HL-60/S4 treated with retinoic acid at 250 ng/mL for 4 days and 3 days (cell line): ENCODE data around the gene DENND4A.
"Not testable (repeated sequence)": the region's sequence is repeated elsewhere in the genome, so short reads cannot be mapped to it uniquely, and the experiment has no call there.

Experiments
- in situ Hi-C: fragments of 300-500 bp; cut with MboI; formaldehyde crosslinking; loops from 2 replicates; pipeline ENCODE4 v1.7.0; 2022; ENCODE audit warnings: low sequenced_read_pairs

DENND4A gene

DNA sequence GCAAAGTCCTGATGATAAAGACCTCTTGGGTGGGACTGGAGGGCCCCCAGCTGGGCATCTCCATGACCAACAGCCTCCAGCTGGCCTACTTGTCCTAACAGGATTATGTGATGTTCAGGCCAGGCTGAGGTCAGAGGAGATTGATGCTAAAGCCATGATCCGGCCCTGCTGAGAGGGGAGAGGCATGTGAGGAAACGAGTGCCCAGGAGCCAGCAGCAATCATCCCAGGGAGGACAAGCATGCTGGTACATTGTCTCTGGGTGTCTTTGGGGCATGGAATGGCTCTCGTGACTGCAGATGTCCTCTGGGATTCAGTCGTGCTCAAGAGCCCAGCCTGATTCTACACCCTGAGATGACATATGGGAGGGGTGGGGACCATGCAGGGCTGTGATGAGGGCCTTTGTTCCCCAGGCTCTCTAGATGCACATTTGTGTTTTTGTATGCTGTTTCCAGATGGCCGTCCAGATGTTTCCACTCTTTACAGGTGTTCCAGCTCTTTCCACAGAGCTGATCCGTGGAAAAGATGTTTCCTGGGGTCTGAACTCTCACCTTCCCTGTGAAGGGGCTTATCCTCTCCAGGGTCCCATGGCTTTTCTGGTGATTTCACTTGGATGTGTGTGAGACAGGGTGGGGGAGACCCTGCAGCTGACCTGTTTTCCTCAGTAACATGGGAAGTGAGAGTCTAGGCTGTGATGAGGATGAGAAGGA, 150.2 kb downstream of the DENND4A start:
- in situ Hi-C loops = loop anchor here (25.0 kb wide), 1 partner anchor 445 kb away; no protein-coding TSS in a partner anchor

DNA sequence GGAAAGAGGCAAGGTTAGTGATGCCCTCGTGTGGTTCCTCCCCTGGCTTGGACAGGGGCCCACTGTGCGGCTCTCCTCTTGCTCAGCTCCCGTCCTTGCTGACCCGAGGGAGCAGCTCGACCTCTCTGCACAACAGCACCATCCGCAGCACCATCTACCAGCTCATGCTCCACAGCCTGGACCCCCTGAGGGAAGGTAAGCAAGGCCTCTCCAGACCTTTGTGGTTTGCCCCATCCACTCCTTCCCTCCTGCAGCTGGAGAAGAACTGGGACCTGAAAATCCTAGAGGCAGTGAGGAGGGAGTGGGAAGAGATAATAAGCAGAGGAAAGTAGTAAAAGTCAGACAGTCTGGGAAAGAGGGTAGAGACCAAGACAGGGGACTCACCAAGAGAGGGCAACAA, 152.6 kb downstream of the DENND4A start:
- in situ Hi-C loops = loop anchor here (25.0 kb wide), 1 partner anchor 448 kb away; no protein-coding TSS in a partner anchor

DNA sequence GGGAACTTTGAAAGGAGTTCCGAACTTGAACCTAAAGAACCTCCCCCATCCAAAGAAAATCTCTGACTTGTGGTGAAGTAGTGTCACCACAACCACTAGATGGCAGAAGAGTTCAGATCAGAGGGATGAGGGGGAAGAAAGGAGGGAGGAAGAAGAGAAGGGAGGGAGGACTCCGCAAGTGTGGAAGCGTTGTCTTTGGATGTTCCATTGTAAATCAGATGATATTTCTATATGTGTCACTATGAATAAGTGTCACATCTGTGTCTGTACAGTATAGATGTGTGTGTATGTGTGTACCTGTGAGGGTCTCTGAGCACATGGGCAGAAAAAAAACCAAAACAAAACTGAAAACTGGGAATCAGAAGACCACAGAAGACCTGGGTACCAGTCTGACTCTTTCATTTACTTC, 153.4 kb downstream of the DENND4A start:
- in situ Hi-C loops = loop anchor here (25.0 kb wide), 1 partner anchor 449 kb away; no protein-coding TSS in a partner anchor

DNA sequence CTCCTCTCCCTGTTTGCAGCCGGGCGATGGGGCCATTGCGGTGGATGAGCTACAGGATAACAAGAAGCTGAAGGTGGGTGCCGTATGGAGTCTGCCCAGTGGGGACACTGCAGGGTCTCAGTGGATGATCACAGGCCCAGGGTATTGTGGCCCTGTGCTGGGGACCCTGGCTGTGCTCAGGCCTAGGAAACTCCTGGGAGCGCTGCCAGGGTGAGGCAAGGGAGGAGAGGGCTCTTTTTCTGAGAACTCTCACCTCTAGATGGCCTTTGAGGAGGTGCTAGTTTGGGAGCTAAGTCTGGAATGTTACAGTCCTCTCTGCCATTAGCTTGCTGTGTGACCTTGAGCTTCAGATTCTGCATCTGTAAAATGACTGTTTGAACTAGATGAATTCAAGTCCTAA, 154.0 kb downstream of the DENND4A start:
- in situ Hi-C loops = loop anchor here (25.0 kb wide), 1 partner anchor 449 kb away; no protein-coding TSS in a partner anchor

DNA sequence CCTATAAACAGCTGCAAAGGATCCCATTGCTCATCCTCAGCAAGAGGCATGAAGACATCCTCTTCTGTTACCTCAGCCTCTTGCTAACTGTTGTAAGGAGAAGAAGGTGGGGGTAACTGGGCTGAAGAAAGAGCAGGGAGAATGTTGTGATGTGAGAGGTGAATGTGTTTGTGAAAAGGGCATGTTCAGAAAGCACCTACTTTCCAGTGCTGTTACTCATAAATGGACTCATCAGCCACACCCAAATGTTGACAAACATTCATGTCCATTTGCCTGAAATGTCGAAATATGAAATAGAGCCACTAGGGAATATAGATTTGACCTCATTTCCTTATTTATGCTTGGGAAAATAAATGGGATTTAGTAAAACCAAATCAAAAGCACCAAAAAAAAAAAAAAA, 157.7 kb downstream of the DENND4A start:
- in situ Hi-C loops = loop anchor here (25.0 kb wide), 1 partner anchor 453 kb away; no protein-coding TSS in a partner anchor

DNA sequence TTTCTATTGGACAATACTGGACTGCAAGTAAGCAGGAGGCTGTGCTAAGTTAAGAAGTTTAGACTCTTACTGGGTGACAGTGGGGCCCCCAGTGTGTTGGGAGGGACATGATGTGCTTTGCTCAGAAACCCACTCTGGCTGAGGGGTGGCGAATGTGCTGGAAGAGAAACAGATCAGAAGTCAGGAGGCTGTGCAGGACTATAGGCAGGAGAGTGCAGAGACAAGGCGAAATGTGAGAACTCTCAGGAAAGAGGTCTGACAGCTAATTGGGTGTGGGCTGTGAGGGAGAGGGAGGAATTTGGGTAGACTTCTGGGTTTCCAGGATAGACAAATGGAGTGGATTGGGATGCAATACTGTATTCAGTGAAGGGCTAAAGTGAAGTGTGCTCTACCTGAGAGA, 158.3 kb downstream of the DENND4A start:
- in situ Hi-C loops = loop anchor here (25.0 kb wide), 1 partner anchor 454 kb away; no protein-coding TSS in a partner anchor

DNA sequence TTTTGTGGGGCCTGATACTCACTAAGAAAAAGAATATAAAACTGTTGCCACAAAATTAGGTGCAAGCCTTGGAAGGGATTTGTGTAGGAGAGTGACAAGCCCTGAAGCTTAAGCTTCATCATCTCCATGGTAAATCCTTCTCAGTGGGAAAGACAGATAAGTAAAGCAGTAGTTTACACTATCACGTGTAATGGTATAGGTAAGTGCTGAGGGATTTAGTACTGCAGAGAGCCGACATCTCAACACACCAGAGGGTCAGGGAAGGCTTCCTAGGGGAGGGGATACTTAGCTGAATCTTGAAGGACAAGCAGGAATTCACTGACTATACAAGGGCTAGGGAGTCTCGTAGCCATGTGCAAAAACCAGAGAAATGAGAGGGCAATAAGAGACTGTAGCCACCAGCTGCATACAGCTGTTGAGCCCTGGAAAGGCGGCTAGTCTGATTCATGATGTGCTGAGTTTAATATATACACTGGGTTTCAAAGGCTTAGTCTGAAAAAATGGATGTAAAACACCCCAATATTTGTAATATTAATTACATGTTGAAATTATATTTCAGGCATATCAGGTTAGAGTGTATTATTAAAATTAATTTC, 159.2 kb downstream of the DENND4A start:
- in situ Hi-C loops = loop anchor here (25.0 kb wide), 1 partner anchor 454 kb away; no protein-coding TSS in a partner anchor

DNA sequence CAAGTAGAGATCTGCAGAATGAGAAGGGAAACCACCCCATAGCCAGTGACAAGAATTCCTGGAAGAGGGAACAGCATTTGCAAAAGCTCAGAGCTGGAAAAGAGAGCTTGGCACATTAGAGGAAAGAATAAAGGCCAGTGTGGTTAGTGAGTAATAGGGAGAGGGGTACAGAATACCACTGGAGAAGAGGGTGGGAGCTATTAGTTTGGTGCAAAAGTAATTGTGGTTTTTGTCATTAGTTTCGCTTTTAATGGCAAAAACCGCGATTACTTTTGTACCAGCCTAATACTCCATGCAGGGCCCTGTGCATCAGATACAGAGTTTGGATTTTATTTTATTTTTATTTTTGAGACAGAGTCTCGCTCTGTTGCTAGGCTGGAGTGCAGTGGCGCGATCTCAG, 160.6 kb downstream of the DENND4A start:
- in situ Hi-C loops = loop anchor here (25.0 kb wide), 1 partner anchor 456 kb away; no protein-coding TSS in a partner anchor

DNA sequence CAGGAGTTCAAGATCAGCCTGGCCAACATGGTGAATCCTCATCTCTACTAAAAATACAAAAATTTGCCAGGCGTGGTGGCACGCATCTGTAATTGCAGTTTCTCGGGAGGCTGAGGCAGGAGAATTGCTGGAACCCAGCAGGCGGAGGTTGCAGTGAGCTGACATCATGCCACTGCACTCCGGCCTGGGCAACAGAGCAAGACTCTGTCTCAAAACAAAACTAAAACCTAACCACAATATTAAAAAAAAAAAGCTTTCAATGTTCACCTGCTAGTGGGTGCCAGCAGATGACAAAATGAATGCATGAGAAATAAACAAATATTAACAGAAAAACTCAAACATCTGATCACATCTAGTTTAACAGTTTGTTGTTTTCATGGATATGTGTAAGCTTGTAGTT, 161.3 kb downstream of the DENND4A start:
- in situ Hi-C loops = loop anchor here (25.0 kb wide), 1 partner anchor 457 kb away; no protein-coding TSS in a partner anchor

DNA sequence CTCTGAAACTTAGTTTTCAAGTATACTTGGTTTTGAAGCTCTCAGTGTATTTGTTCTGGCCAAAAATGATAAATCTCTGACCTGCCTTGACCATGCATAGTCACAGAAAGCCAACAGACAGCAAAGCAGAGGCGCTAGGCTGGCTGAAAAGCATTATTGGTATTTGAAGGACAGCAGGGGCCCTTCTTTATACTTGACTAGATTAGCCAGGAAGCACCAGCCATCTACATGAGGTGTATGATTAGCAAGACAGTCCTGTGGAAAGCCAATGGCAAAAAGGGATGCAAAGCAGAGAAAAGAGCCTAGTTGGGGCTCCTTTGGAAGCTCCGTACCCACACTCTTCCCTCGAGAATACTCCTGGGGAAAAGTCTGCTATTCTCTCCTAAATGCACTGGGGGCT, 162.5 kb downstream of the DENND4A start:
- in situ Hi-C loops = loop anchor here (25.0 kb wide), 1 partner anchor 458 kb away; no protein-coding TSS in a partner anchor

DNA sequence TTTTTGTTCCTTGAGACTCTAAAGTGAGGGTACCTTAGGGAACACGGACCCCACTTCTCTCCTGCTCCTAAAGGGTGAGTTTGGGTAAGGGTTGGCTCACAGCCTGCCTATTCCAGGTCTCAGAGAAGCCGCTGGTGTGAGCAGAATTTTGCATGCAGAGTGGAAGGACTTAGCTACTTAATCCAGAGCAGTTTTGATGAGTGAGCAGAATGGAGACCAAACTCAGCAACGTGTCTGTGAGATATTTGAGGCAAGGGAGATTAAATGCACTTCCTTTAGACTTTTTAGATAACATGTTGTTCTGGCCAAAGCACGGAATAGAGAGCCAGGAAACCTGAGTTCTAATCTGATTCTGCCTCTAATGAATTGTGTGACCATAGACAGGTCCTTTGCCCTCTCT, 165.2 kb downstream of the DENND4A start:
- in situ Hi-C loops = loop anchor here (25.0 kb wide), 1 partner anchor 460 kb away; no protein-coding TSS in a partner anchor

DNA sequence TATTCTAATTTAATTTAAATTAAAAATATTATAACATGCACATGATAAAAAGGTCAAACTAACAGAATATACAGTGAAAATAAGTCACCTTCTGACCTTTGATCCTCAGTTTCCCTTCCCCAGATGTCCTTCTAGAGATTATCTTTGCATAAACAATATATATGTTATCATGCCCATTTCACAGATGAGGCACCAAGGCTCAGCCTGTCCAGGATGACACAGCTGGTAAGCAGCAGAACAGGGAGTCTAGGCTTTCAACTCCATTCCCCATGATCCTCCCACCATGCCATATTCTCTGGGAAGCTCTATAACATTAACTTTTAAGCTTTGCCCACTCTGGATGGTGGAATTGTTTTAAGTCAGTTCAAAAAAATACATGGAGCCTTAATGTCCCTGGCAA, 169.0 kb downstream of the DENND4A start:
- in situ Hi-C loops = no loop called here

DNA sequence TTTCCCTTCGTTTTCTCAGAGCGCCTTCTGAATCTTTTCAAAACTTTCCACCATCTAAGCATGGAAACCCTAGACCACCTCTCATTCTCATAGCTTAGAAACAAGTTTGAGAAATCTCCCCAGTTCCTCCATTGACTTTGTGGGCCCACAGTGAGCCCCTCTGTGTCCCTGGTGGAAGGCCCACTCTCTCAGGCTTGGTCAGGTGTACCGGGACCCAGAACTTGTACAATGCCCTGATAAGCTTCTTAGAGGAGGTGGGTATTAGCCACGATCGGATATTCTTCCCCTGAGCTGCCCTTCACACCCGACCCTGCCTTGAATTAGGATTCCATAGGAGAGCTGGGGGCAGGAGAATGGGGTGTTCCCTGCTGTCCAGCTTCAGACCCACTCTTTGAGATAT, 170.5 kb downstream of the DENND4A start, which contains the start of gene SLC24A1:
TSS of gene SLC24A1 (plus strand) at position 301 of the 400 bp plus-strand sequence. CDS start 2,143 bp downstream, outside the sequence.
- in situ Hi-C loops = no loop called here

DNA sequence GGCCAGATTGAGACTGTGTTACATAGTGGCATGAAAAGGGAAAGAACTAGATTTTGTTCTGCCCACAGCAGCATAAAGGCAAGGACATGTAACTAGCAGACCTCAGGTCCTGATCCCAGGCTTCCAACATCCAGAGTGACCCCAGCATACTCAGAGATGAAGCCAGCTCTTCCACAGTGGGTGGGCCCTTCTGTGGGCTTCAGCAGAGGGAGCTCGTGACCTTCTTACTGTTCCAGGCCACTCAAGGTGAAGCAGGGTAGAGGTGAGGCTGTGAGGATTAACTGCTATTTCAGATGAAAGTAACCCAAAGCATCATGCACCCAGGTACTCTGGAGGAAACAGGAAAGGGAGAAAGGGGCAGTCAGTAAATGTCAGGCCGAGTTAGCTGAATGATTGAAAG, 171.3 kb downstream of the DENND4A start:
- in situ Hi-C loops = no loop called here

DNA sequence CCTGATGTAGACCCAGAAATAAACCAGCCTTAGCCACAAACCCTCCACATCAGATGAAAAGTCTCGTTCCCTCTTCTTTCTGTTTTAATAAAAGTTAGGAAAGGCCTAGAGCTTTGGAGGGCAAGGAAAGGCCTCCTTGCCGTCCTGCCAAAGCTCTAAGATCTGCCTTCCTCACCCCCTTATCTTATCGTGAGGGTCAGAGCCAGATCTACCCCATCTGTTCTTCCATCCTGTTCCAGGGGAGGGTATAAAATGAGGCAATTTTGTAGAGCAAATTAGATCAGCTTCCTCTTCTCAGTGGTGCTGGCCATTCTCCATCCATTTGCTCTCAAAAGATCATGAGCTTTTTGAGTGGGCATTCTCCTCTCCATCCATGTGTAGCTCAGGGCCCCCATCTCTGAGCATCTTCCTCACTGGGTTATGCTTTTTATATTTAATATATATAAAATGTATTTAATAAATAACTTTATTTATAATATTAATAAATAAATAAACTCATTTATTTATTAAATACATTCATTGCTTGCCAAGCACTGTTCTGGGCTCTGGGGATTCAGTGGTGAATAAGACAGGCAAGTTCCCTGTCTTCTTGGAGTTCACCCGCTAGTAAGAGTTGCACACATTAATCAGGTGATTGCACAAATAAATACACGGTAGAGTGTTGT, 172.3 kb downstream of the DENND4A start:
- in situ Hi-C loops = no loop called here

DNA sequence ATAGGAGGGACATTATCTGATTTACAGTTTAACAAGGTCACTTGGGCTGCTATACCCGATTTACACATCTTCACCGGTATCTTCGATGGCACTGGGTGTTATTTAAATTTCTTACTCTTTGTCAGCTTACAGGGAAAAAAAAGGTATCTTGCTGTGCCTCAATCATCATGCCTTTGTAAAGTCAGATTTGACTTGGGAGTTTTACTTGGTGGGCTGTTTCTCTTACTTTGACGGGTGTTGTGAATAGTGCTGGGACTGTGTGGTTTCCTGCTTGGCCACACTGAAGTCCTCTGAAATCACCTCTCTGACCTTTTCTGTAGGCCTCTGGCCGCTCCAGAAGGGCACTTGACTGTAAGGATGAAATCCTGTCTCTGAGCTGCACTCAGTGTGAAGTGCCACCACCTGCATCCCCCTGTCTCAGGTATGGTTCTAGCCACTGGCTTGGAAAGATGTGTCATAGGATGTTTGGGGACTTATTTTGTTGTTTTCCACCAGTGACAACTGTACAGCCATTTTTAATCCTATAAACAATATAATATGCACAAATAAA, 173.5 kb downstream of the DENND4A start:
- in situ Hi-C loops = no loop called here

DNA sequence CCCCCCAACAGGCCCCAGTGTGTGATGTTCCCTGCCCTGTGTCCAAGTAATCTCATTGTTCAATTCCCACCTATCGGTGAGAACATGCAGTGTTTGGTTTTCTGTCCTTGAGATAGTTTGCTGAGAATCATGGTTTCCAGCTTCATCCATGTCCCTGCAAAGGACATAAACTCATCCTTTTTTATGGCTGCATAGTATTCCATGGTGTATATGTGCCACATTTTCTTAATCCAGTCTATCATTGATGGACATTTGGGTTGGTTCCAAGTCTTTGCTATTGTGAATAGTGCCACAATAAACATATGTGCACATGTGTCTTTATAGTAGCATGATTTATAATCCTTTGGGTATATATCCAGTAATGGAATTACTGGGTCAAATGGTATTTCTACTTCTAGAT, 176.2 kb downstream of the DENND4A start:
- in situ Hi-C loops = not testable (repeated sequence)

DNA sequence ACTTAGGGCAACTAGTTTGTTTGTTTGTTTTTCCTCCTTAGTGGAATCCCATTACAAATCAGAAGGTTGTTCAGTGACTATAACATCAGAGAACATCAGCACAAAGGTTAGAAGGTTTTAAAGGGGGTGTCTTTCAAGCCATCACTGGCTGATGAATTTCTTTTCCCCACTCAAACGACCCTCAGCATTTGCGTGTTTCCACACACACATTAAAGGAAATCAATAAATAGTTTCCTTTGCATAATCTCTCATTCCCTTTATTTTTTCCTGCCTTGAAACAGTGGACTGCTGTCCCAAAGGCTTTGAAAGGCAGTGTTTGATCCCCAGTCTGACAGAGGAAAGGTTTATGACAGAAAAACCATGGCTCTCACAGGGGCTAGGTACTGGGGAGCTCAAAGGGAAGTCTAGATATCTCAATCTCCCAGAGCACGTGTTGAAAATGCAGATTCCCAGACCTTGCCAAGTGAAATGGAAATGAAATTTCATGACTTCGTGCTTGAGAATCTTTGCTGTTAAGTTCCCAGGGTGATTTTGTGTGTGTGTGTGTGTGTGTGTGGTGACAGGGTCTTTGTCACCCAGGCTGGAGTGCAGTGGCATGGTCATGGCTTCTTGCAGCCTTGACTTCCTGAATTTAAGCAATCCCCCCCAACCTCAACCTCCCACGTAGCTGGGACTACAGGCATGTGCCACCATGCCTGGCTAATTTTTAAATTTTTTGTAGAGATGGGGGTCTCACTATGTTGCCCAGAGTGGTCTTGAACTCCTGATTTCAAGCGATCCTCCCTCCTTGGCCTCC, 178.9 kb downstream of the DENND4A start:
- in situ Hi-C loops = no loop called here

DNA sequence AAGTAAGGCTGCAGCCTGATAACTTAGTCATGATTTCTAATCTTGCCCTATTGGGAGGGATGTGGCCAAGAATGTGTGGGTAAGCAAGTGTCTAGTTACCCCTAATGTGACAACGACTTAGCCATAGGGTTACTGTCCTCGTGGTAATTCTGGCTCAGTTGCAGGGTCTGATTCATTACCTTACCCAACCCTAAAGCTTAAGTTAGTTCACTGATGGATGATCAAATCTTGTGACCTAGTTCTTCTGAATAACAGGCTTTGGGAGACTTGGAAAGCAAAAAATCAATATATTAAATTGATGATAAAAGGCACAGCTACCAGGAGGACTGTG, 179.5 kb downstream of the DENND4A start:
- in situ Hi-C loops = no loop called here

DNA sequence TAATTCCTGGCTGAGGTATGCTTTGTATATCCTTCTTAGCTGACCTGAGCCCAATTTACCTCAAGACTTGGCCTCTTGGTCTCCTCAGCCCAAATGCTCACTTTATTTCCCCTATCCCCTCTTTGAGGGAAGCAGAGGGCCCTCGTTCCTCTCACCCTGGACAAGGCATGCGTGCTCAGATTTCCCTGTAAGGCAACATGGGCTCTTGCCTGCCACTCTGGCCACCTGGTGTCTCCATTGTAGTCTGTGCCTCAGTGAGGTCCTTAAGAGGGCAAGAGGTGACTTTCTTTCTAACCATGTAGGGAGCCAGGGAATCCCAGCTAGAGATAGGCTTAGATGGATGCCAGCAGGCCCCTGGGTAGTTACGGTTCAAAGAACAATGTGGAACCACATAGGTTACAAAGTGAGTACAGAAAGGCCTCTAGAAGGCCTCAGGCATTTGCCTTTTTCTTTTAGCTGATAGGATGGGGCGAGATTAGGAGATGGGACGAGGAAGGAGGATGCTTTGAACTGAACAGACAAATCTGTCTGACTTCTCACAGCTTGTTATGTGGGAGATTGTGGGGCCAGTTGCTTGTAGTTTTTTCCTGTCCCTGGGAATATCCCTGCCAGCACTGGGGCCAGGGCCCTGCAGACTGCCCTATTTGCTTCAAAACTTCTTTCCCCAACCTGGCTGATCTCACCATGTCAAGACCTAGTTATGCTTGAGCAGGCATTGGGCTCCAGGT, 180.0 kb downstream of the DENND4A start:
- in situ Hi-C loops = no loop called here
